Panc1 (cell line): ENCODE measurements around the gene SARDH. TPM values are rescaled to one million over a fixed set of nuclear protein-coding genes. Genes with fewer than 3 reads are reported as not detected.

Experiments
- ATAC-seq: fragments of 200-7000 bp; cut with Tn5 transposase; 2 replicates; pipeline ENCODE4 v1.9.1; 2020; ENCODE audit warnings: mild to moderate bottlenecking, moderate library complexity
- BruUV-seq: library from RNA; stranded (reverse); fragments of 400-500 nt; replicated peaks from 2 replicates; lab custom pipeline; 2021; lab: Mats Ljungman, UMichigan
- CTCF ChIA-PET: fragments of 300-600 bp; sonication (Branson Sonifier 250); formaldehyde crosslinking; loops from one replicate; lab custom pipeline; 2022; ENCODE audit warnings: antibody characterized with exemption; lab: Charles Lee
- POLR2A ChIA-PET: fragments of 300-600 bp; sonication (Branson Sonifier 250); formaldehyde crosslinking; loops from one replicate; lab custom pipeline; 2022; ENCODE audit warnings: antibody characterized with exemption; lab: Charles Lee
- DNase-seq: peaks from one replicate; pipeline ENCODE4 v3.0.0-alpha.2; 2010; ENCODE audit warnings: low read depth, low spot score
- H3K27ac ChIP-seq: 2 replicates; pipeline ENCODE4 v1.5.1; 2011; ENCODE audit warnings: mild to moderate bottlenecking, low read length, inconsistent platforms
- H3K27me3 ChIP-seq: fragments of 200-500 bp; sonication (Bioruptor generic); 2 replicates; pipeline ENCODE4 v1.6.0; 2014; ENCODE audit warnings: low read length, inconsistent platforms; ENCODE audit not compliant: control insufficient read depth, insufficient read depth
- H3K36me3 ChIP-seq: fragments of 200-500 bp; sonication (Bioruptor generic); 2 replicates; pipeline ENCODE4 v1.5.1; 2014; ENCODE audit warnings: inconsistent platforms, mild to moderate bottlenecking, low read length, moderate library complexity; ENCODE audit not compliant: control insufficient read depth, insufficient read depth
- H3K4me1 ChIP-seq: 2 replicates; pipeline ENCODE4 v1.5.1; 2011; ENCODE audit warnings: inconsistent platforms, mild to moderate bottlenecking, low read length, moderate library complexity; ENCODE audit not compliant: control insufficient read depth, insufficient read depth
- H3K4me3 ChIP-seq, 2 experiments: 2 replicates each; pipeline ENCODE4 v1.5.1; 2011 to 2012; ENCODE audit warnings: low read depth in 2 of 2, low read length in 2 of 2, mild to moderate bottlenecking in 2 of 2, inconsistent platforms in 1 of 2, moderate library complexity in 1 of 2
- H3K9me3 ChIP-seq: fragments of 200-500 bp; sonication (Bioruptor generic); 2 replicates; pipeline ENCODE4 v1.5.1; 2014; ENCODE audit warnings: low read depth, mild to moderate bottlenecking, inconsistent platforms, low read length, moderate library complexity; ENCODE audit not compliant: control insufficient read depth, insufficient read depth
- POLR2AphosphoS5 ChIP-seq: IDR thresholded peaks from 2 replicates; pipeline ENCODE4 v1.6.1; 2012; ENCODE audit warnings: mild to moderate bottlenecking, low read depth, low read length, moderate library complexity
- SIN3A ChIP-seq: IDR thresholded peaks from 2 replicates; pipeline ENCODE4 v1.6.1; 2012; ENCODE audit warnings: low read depth, mild to moderate bottlenecking, low read length, moderate library complexity, borderline replicate concordance; ENCODE audit not compliant: insufficient read depth
- TCF7L2 ChIP-seq: IDR thresholded peaks from 2 replicates; pipeline ENCODE4 v1.6.1; 2011; ENCODE audit warnings: mild to moderate bottlenecking, low read depth, low read length, inconsistent platforms
- in situ Hi-C: cut with HindIII; loops from 2 replicates; pipeline ENCODE4 v1.10.0; 2016; ENCODE audit warnings: low sequenced_read_pairs, low pct_unique_long_range_greater_than_20kb
- intact Hi-C: fragments of 100-400 bp; cut with micrococcal nuclease; formaldehyde crosslinking; loops from one replicate; pipeline ENCODE4 v1.10.0; 2022; ENCODE audit not compliant: unreplicated experiment
- total RNA-seq: library from RNA; stranded (reverse); gene quantifications from one replicate; pipeline ENCODE4 v1.2.1, GENCODE V29; 2021; ENCODE audit not compliant: unreplicated experiment
- TF ChIP-seq, protein P1 (sequence below): fragments of 450-650 bp; IDR thresholded peaks from 2 replicates; pipeline ENCODE4 v1.5.1; 2017; ENCODE audit warnings: mild to moderate bottlenecking
- TF ChIP-seq, protein P2 (sequence below), 2 experiments: IDR thresholded peaks; 2 replicates each; pipeline ENCODE4 v1.6.1; 2011 to 2012; ENCODE audit warnings: low read depth in 2 of 2, control low read depth in 1 of 2, low read length in 1 of 2, mild to moderate bottlenecking in 1 of 2, moderate library complexity in 1 of 2; ENCODE audit not compliant: insufficient read depth in 1 of 2

The SARDH gene
- total RNA-seq, 1 experiment from 2014 or later = 0.13 TPM

DNA sequence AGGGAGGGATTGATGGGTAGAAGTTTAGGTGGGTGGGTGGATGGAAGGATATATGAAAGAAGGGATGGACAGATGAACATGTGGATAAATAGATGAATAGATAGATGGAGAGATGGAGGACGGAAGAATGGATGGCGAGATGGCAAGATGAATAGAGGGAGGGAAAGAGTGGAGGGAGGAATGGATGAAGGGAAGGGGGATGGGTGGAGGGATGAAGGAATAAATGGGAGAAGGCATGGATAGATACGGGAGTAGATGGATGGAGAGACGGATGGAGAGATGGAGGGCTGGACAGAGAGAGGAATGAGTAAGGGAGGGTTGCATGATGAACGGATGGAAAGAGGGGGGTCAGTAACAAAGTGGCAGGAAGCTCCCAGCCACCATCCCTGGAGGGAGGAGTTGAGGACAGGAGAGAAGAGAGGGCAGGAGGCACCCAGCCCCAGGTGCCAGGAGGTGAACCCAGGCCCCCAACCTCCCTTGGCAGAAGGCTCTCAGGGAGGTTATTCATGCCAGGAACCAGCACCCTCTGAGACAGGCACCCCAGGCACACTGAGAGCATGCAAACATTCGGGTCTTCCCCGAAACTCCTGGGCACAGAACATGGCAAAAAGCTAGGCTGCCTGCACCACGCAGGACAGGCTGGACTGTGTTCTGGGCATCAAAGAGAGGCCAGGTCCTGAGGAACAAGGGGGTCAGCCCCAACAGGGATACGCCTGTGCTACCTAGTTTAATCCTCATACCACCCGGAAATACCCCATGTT is 9.1 kb downstream of the SARDH start:
- no peak for ATAC-seq
- TF ChIP-seq, protein P1, sequence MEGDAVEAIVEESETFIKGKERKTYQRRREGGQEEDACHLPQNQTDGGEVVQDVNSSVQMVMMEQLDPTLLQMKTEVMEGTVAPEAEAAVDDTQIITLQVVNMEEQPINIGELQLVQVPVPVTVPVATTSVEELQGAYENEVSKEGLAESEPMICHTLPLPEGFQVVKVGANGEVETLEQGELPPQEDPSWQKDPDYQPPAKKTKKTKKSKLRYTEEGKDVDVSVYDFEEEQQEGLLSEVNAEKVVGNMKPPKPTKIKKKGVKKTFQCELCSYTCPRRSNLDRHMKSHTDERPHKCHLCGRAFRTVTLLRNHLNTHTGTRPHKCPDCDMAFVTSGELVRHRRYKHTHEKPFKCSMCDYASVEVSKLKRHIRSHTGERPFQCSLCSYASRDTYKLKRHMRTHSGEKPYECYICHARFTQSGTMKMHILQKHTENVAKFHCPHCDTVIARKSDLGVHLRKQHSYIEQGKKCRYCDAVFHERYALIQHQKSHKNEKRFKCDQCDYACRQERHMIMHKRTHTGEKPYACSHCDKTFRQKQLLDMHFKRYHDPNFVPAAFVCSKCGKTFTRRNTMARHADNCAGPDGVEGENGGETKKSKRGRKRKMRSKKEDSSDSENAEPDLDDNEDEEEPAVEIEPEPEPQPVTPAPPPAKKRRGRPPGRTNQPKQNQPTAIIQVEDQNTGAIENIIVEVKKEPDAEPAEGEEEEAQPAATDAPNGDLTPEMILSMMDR = no peak
- TF ChIP-seq POLR2AphosphoS5 (no peak), TCF7L2 (no peak), SIN3A (no peak)
- TF ChIP-seq, protein P2, sequence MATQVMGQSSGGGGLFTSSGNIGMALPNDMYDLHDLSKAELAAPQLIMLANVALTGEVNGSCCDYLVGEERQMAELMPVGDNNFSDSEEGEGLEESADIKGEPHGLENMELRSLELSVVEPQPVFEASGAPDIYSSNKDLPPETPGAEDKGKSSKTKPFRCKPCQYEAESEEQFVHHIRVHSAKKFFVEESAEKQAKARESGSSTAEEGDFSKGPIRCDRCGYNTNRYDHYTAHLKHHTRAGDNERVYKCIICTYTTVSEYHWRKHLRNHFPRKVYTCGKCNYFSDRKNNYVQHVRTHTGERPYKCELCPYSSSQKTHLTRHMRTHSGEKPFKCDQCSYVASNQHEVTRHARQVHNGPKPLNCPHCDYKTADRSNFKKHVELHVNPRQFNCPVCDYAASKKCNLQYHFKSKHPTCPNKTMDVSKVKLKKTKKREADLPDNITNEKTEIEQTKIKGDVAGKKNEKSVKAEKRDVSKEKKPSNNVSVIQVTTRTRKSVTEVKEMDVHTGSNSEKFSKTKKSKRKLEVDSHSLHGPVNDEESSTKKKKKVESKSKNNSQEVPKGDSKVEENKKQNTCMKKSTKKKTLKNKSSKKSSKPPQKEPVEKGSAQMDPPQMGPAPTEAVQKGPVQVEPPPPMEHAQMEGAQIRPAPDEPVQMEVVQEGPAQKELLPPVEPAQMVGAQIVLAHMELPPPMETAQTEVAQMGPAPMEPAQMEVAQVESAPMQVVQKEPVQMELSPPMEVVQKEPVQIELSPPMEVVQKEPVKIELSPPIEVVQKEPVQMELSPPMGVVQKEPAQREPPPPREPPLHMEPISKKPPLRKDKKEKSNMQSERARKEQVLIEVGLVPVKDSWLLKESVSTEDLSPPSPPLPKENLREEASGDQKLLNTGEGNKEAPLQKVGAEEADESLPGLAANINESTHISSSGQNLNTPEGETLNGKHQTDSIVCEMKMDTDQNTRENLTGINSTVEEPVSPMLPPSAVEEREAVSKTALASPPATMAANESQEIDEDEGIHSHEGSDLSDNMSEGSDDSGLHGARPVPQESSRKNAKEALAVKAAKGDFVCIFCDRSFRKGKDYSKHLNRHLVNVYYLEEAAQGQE (IDR thresholded peaks at IDR 0.05; ENCODE audit: insufficient read depth in 1 of 2, low read depth in 2 of 2, low read length in 1 of 2) = no peak
- no peaks in the 10 kb centered on the region for H3K36me3 ChIP-seq
- intact Hi-C loops (no loop called here), in situ Hi-C loops (no loop called here)
- POLR2A ChIA-PET = no interaction called here
- peaks cover 2% of the 10 kb centered on the region; the same call in 1 of the 2 replicates for H3K4me1 ChIP-seq
- no peak for DNase-seq
- peaks cover 3% of the 10 kb centered on the region for H3K27me3 ChIP-seq
- no peak overlapping the region for H3K27ac ChIP-seq
- BruUV-seq = no TSS peak
- no peak overlapping the region for H3K4me3 ChIP-seq
- CTCF ChIA-PET = interaction anchor here (0.5 kb wide), 1 partner anchor 419 kb away, joined by 10 read pairs; no protein-coding TSS in a partner anchor
- no peaks in the 10 kb centered on the region for H3K9me3 ChIP-seq

DNA sequence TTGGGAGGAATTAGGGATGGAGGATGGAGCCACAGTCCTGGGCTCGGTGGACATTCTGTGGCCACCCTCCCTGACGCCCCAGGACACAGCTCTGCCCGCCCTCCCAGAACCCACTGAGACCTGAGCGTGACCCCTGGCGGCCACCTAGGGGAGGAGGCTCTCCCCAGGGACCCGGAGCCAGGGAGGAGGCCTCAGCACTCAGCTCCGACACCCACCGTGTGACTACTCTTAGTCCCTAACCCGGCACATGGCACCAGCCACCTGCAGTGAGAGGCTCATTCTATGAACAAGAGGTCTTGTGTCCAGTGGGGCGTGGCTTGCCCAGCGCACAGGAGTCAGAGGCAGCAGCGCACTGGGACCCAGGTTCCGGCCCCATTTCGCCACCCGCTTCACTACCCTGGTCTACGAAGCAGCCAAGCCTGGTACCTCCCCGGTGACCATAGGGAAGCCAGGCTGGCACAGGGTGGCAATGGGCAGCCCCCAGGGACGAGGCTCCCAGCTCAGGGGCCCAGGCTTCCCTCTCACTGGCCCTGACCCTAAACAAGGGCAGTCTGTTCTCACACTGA is 10.2 kb downstream of the SARDH start:
- ATAC-seq = no peak
- no TSS peak for BruUV-seq

More for the DNA sequence above, 10.2 kb downstream of the SARDH start:
- H3K4me1 ChIP-seq = peaks cover 2% of the 10 kb centered on the region; the same call in 1 of the 2 replicates
- H3K9me3 ChIP-seq = no peaks in the 10 kb centered on the region
- no peak overlapping the region for H3K4me3 ChIP-seq
- CTCF ChIA-PET = no interaction called here
- intact Hi-C loops = no loop called here
- H3K27ac ChIP-seq = no peak overlapping the region
- no peak for DNase-seq
- no peaks in the 10 kb centered on the region for H3K36me3 ChIP-seq
- POLR2A ChIA-PET = no interaction called here
- in situ Hi-C loops = no loop called here
- peaks cover 4% of the 10 kb centered on the region for H3K27me3 ChIP-seq
- TF ChIP-seq TCF7L2 (no peak), SIN3A (no peak), POLR2AphosphoS5 (no peak)
- TF ChIP-seq, protein P2 (IDR thresholded peaks at IDR 0.05; ENCODE audit: insufficient read depth in 1 of 2, low read depth in 2 of 2, low read length in 1 of 2) = no peak
- TF ChIP-seq, protein P1 = no peak
